GM12878 (cell line): ENCODE results near the gene CTDNEP1. TPM values are rescaled to one million over a fixed set of nuclear protein-coding genes. Genes with fewer than 3 reads are reported as not detected.

Experiments used
- ATAC-seq: fragments of 200-7000 bp; cut with Tn5 transposase; 3 replicates; pipeline ENCODE4 v1.9.1; 2020; ENCODE audit warnings: mild to moderate bottlenecking, moderate library complexity
- BruUV-seq: library from RNA; stranded (reverse); fragments of 400-500 nt; replicated peaks from 2 replicates; lab custom pipeline; 2021; lab: Mats Ljungman, UMichigan
- CTCF ChIA-PET: fragments of 300-600 bp; sonication (Branson Sonifier 250); formaldehyde crosslinking; extraction: SDS; loops from one replicate; lab custom pipeline; 2021; ENCODE audit warnings: inconsistent platforms; lab: Yijun Ruan, JAX
- POLR2A ChIA-PET: fragments of 350-600 bp; formaldehyde crosslinking; extraction: SDS; loops from one replicate; lab custom pipeline; 2021; ENCODE audit warnings: inconsistent platforms; lab: Charles Lee
- RAD21 ChIA-PET: fragments of 300-600 bp; sonication (Branson Sonifier 250); formaldehyde crosslinking; loops from one replicate; lab custom pipeline; 2023; ENCODE audit warnings: antibody characterized with exemption; ENCODE audit not compliant: unreplicated experiment; lab: Charles Lee
- SMC1A ChIA-PET: fragments of 300-600 bp; sonication (Branson Sonifier 250); formaldehyde crosslinking; loops from one replicate; lab custom pipeline; 2023; ENCODE audit not compliant: unreplicated experiment, uncharacterized antibody; lab: Charles Lee
- DNase-seq: peaks from one replicate; pipeline ENCODE4 v3.0.0-alpha.2; 2011; ENCODE audit warnings: low read depth, low spot score
- FAIRE-seq: peaks from 3 replicates; lab custom pipeline; 2011; peaks lifted over from hg19 to GRCh38; lab: Jason Lieb, UNC
- H2AFZ ChIP-seq: 2 replicates; pipeline ENCODE4 v1.6.0; 2011; ENCODE audit warnings: low read depth, low read length, control low read depth; ENCODE audit not compliant: control insufficient read depth
- H3K27ac ChIP-seq: 2 replicates; pipeline ENCODE4 v1.5.1; 2011; ENCODE audit warnings: control low read depth; ENCODE audit not compliant: control insufficient read depth, insufficient read depth
- H3K27me3 ChIP-seq, 2 experiments: replicated peaks in 1 of 2; 2 replicates each; pipeline versions ENCODE4 v1.6.0 to v1.6.1; 2011; ENCODE audit warnings: low read length in 1 of 2; ENCODE audit not compliant: control insufficient read depth in 2 of 2, insufficient read depth in 2 of 2
- H3K36me3 ChIP-seq, 2 experiments: 2 replicates each; pipeline ENCODE4 v1.5.1; 2011; ENCODE audit warnings: low read length in 1 of 2; ENCODE audit not compliant: control insufficient read depth in 2 of 2, insufficient read depth in 2 of 2
- H3K4me1 ChIP-seq: 2 replicates; pipeline ENCODE4 v1.6.1; 2011; ENCODE audit warnings: mild to moderate bottlenecking, low read length, moderate library complexity, mixed read lengths; ENCODE audit not compliant: control insufficient read depth, insufficient read depth
- H3K4me2 ChIP-seq: 2 replicates; pipeline ENCODE4 v1.6.0; 2011; ENCODE audit warnings: control low read depth; ENCODE audit not compliant: control insufficient read depth, insufficient read depth
- H3K4me3 ChIP-seq: fragments of 200-600 bp; sonication (generic); 2 replicates; pipeline ENCODE4 v1.5.1; 2016
- H3K79me2 ChIP-seq: 2 replicates; pipeline ENCODE4 v1.6.0; 2011; ENCODE audit warnings: low read length; ENCODE audit not compliant: control insufficient read depth, insufficient read depth
- H3K9ac ChIP-seq: 2 replicates; pipeline ENCODE4 v1.8.0; 2011; ENCODE audit warnings: low read length, control low read depth, mixed read lengths; ENCODE audit not compliant: control insufficient read depth, insufficient read depth
- H3K9me3 ChIP-seq: replicated peaks from 3 replicates; pipeline ENCODE4 v1.5.1; 2011; ENCODE audit warnings: mild to moderate bottlenecking, low read length; ENCODE audit not compliant: control insufficient read depth, insufficient read depth
- H4K20me1 ChIP-seq: 2 replicates; pipeline ENCODE4 v1.6.0; 2011; ENCODE audit not compliant: control insufficient read depth, insufficient read depth
- GATAD2B ChIP-seq: fragments of 450-650 bp; conservative IDR thresholded peaks from 2 replicates; pipeline ENCODE4 v1.6.1; 2017; ENCODE audit warnings: low read depth, mild to moderate bottlenecking, moderate library complexity
- HDAC2 ChIP-seq: fragments of 200-600 bp; sonication (generic); IDR thresholded peaks from 2 replicates; pipeline ENCODE4 v1.6.1; 2017
- KDM1A ChIP-seq: fragments of 200-600 bp; sonication (generic); IDR thresholded peaks from 2 replicates; pipeline ENCODE4 v1.6.1; 2016; ENCODE audit warnings: borderline replicate concordance
- MYC ChIP-seq: IDR thresholded peaks from 2 replicates; pipeline ENCODE4 v1.6.1; 2011; ENCODE audit warnings: mild to moderate bottlenecking, low read length, moderate library complexity, inconsistent platforms; ENCODE audit not compliant: insufficient read depth, insufficient replicate concordance, insufficient read length, severe bottlenecking
- RELA ChIP-seq: fragments of 450-650 bp; IDR thresholded peaks from 2 replicates; pipeline ENCODE4 v1.8.0; 2014; ENCODE audit warnings: borderline replicate concordance; ENCODE audit not compliant: partially characterized antibody
- RUNX3 ChIP-seq: IDR thresholded peaks from 2 replicates; pipeline ENCODE4 v1.6.1; 2012; ENCODE audit warnings: low read length, inconsistent platforms
- SMARCA5 ChIP-seq: fragments of 450-650 bp; IDR thresholded peaks from 2 replicates; pipeline ENCODE4 v1.6.1; 2017; ENCODE audit warnings: mild to moderate bottlenecking
- SMC3 ChIP-seq: IDR thresholded peaks from 2 replicates; pipeline ENCODE4 v1.6.1; 2011; ENCODE audit warnings: low read length, improper control_type of control experiment, borderline replicate concordance
- SUPT20H ChIP-seq: IDR thresholded peaks from 2 replicates; pipeline ENCODE4 v1.6.1; 2011; ENCODE audit warnings: low read depth, mild to moderate bottlenecking, low read length, moderate library complexity, borderline replicate concordance; ENCODE audit not compliant: control insufficient read depth
- TAF1 ChIP-seq: IDR thresholded peaks from 2 replicates; pipeline ENCODE4 v1.6.1; 2011; ENCODE audit warnings: mild to moderate bottlenecking, low read depth, low read length, borderline replicate concordance
- TBL1XR1 ChIP-seq: IDR thresholded peaks from 2 replicates; pipeline ENCODE4 v1.6.1; 2012; ENCODE audit warnings: low read depth, low read length, improper control_type of control experiment
- WGBS: methylation state at CpG from one replicate; pipeline ENCODE4 v1.1.6; 2016; ENCODE audit warnings: low lambda C conversion rate; ENCODE audit not compliant: insufficient replicate concordance, insufficient coverage; ENCODE audit errors: missing lambda C conversion rate; 5-methylcytosine and 5-hydroxymethylcytosine counted together
- in situ Hi-C: fragments of 300-500 bp; cut with MboI; formaldehyde crosslinking; loops from 9 replicates; pipeline ENCODE4 v1.14.3; 2018; ENCODE audit warnings: mixed read lengths
- intact Hi-C: fragments of 100-400 bp; cut with micrococcal nuclease; formaldehyde crosslinking; loops from one replicate; pipeline ENCODE4 v1.14.2; 2022; ENCODE audit not compliant: unreplicated experiment
- polyA plus RNA-seq, 11 experiments: library from polyadenylated mRNA; depleted of rRNA in 4 of 11; unstranded in 6 of 11; stranded (reverse) in 5 of 11; fragments of >200 nt; fragmentation: Nextera tagmentation in 4 of 11; fragmentation: Illumina TruSeq in 1 of 11; extraction: Ambion mirVana in 4 of 11; extraction: Trizol in 1 of 11; gene quantifications; 1 replicate in 1 of 11; 2 replicates in 10 of 11; pipeline versions ENCODE4 v1.2.1 to v1.2.3, GENCODE V29; 2011 to 2016; ENCODE audit warnings: inconsistent platforms in 2 of 11, missing spikeins in 2 of 11, low read depth in 1 of 11
- total RNA-seq, 4 experiments: library from RNA; depleted of rRNA in 3 of 4; stranded (reverse); fragments of >200 nt in 3 of 4; fragmentation: Illumina TruSeq in 1 of 4; extraction: Trizol in 1 of 4; gene quantifications; 2 replicates each; pipeline versions ENCODE4 v1.2.1 to v1.2.3, GENCODE V29; 2013 to 2021
- TF ChIP-seq, protein P1 (sequence below), 3 experiments: IDR thresholded peaks in 2 of 3; conservative IDR thresholded peaks in 1 of 3; 2 replicates each; pipeline ENCODE4 v1.5.1; 2011; ENCODE audit warnings: low read depth in 3 of 3, low read length in 3 of 3, mild to moderate bottlenecking in 3 of 3, control low read depth in 2 of 3, moderate library complexity in 2 of 3, inconsistent platforms in 1 of 3, mixed read lengths in 1 of 3; ENCODE audit not compliant: control insufficient read depth in 2 of 3, insufficient read depth in 1 of 3; ENCODE audit errors: extremely low read depth in 1 of 3
- TF ChIP-seq, protein P2 (sequence below): fragments of 450-650 bp; IDR thresholded peaks from 2 replicates; pipeline ENCODE4 v1.6.1; 2017; ENCODE audit warnings: low read depth, mild to moderate bottlenecking, moderate library complexity
- TF ChIP-seq, protein P3 (sequence below): fragments of 450-650 bp; IDR thresholded peaks from 2 replicates; pipeline ENCODE4 v1.6.1; 2017; ENCODE audit warnings: mild to moderate bottlenecking, moderate library complexity

CTDNEP1 gene
- total and polyA plus RNA-seq, 10 of the 15 experiments (the other 5 are each of a cell fraction or from before 2014, with no cell fraction given) = 23.7 to 176 (median 30.3) TPM

GRCh38 chr17:7237761-7238419 is 13.6 kb downstream of the CTDNEP1 start (continued):
- TF ChIP-seq SUPT20H (no peak), GATAD2B (0 out of 2 replicates have a peak, but pooled peaks have one; percentile 32), KDM1A (no peak), RELA (no peak), HDAC2 (no peak)
- TF ChIP-seq, protein P1, sequence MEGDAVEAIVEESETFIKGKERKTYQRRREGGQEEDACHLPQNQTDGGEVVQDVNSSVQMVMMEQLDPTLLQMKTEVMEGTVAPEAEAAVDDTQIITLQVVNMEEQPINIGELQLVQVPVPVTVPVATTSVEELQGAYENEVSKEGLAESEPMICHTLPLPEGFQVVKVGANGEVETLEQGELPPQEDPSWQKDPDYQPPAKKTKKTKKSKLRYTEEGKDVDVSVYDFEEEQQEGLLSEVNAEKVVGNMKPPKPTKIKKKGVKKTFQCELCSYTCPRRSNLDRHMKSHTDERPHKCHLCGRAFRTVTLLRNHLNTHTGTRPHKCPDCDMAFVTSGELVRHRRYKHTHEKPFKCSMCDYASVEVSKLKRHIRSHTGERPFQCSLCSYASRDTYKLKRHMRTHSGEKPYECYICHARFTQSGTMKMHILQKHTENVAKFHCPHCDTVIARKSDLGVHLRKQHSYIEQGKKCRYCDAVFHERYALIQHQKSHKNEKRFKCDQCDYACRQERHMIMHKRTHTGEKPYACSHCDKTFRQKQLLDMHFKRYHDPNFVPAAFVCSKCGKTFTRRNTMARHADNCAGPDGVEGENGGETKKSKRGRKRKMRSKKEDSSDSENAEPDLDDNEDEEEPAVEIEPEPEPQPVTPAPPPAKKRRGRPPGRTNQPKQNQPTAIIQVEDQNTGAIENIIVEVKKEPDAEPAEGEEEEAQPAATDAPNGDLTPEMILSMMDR (IDR thresholded peaks at IDR 0.05 in 2 of 3, conservative IDR thresholded peaks at IDR 0.05 in 1 of 3; ENCODE audit: control insufficient read depth in 2 of 3, extremely low read depth in 1 of 3, insufficient read depth in 1 of 3, low read depth in 3 of 3, low read length in 3 of 3) = no peak

GRCh38 chr17:7237266-7237760 is 14.2 kb downstream of the CTDNEP1 start:
- H3K9me3 ChIP-seq = no peaks in the 10 kb centered on the region
- BruUV-seq = no TSS peak
- no peaks in the 10 kb centered on the region for H3K27me3 ChIP-seq
- SMC1A ChIA-PET = interaction anchor here (1.1 to 2.0 kb wide), 2 partner anchors 16 to 18 kb away, joined by 3 to 4 read pairs; partner anchors contain the start of genes ACADVL and DLG4
- H3K79me2 ChIP-seq = peaks cover 66% of the 10 kb centered on the region
- H3K4me1 ChIP-seq = peaks cover 29% of the 10 kb centered on the region
- FAIRE-seq = no peak
- peak overlapping the region; percentile 70; the same call in 1 of the 2 replicates for H3K9ac ChIP-seq
- intact Hi-C loops = no loop called here
- POLR2A ChIA-PET = interaction anchor here (0.8 to 7.3 kb wide), 5 partner anchors 13 to 199 kb away, joined by 3 to 99 read pairs (median 3); partner anchors contain the start of genes ACADVL, CTDNEP1, DLG4 and ELP5
- CTCF ChIA-PET = interaction anchor here (0.5 to 6.0 kb wide), 4 partner anchors 17 to 191 kb away, joined by 3 to 70 read pairs (median 7); partner anchors contain the start of genes ACADVL and DLG4
- no peak overlapping the region for H2AFZ ChIP-seq
- in situ Hi-C loops = no loop called here
- no peak for DNase-seq
- H3K4me2 ChIP-seq = peak overlapping the region; percentile 49
- H3K36me3 ChIP-seq = peaks cover 6 to 14% of the 10 kb centered on the region in 2 experiments
- no peak for ATAC-seq
- H4K20me1 ChIP-seq = no peaks in the 10 kb centered on the region
- 34% methylated on average over 6 of the region's 6 CpGs for WGBS
- H3K4me3 ChIP-seq = peak overlapping the region; percentile 70
- RAD21 ChIA-PET = interaction anchor here (1.2 to 6.3 kb wide), 4 partner anchors 12 to 114 kb away, joined by 3 to 51 read pairs (median 6); partner anchors contain the start of genes ACADVL, CTDNEP1, DLG4 and ELP5
- H3K27ac ChIP-seq = peak overlapping the region; percentile 74; the same call in 1 of the 2 replicates
- TF ChIP-seq MYC (no peak), TAF1 (no peak), RUNX3 (no peak), TBL1XR1 (no peak), SMARCA5 (no peak), SMC3 (no peak)
- TF ChIP-seq, protein P2, sequence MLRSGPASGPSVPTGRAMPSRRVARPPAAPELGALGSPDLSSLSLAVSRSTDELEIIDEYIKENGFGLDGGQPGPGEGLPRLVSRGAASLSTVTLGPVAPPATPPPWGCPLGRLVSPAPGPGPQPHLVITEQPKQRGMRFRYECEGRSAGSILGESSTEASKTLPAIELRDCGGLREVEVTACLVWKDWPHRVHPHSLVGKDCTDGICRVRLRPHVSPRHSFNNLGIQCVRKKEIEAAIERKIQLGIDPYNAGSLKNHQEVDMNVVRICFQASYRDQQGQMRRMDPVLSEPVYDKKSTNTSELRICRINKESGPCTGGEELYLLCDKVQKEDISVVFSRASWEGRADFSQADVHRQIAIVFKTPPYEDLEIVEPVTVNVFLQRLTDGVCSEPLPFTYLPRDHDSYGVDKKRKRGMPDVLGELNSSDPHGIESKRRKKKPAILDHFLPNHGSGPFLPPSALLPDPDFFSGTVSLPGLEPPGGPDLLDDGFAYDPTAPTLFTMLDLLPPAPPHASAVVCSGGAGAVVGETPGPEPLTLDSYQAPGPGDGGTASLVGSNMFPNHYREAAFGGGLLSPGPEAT = no peak
- TF ChIP-seq, protein P3, sequence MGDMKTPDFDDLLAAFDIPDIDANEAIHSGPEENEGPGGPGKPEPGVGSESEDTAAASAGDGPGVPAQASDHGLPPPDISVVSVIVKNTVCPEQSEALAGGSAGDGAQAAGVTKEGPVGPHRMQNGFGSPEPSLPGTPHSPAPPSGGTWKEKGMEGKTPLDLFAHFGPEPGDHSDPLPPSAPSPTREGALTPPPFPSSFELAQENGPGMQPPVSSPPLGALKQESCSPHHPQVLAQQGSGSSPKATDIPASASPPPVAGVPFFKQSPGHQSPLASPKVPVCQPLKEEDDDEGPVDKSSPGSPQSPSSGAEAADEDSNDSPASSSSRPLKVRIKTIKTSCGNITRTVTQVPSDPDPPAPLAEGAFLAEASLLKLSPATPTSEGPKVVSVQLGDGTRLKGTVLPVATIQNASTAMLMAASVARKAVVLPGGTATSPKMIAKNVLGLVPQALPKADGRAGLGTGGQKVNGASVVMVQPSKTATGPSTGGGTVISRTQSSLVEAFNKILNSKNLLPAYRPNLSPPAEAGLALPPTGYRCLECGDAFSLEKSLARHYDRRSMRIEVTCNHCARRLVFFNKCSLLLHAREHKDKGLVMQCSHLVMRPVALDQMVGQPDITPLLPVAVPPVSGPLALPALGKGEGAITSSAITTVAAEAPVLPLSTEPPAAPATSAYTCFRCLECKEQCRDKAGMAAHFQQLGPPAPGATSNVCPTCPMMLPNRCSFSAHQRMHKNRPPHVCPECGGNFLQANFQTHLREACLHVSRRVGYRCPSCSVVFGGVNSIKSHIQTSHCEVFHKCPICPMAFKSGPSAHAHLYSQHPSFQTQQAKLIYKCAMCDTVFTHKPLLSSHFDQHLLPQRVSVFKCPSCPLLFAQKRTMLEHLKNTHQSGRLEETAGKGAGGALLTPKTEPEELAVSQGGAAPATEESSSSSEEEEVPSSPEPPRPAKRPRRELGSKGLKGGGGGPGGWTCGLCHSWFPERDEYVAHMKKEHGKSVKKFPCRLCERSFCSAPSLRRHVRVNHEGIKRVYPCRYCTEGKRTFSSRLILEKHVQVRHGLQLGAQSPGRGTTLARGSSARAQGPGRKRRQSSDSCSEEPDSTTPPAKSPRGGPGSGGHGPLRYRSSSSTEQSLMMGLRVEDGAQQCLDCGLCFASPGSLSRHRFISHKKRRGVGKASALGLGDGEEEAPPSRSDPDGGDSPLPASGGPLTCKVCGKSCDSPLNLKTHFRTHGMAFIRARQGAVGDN = no peak
